CD4-positive, alpha-beta T cell treated with Interleukin-4 for 4 hours (primary cell): ENCODE measurements around the gene RBM19.

Experiments used
- DNase-seq: peaks from one replicate; pipeline ENCODE4 v3.0.0-alpha.2; 2020

The RBM19 gene

GRCh38 chr12:113899042-113899560, 67.0 kb downstream of the RBM19 start:
- no peak for DNase-seq

- no peak for DNase-seq
These were observed 67.7 kb downstream of the RBM19 start for GRCh38 chr12:113898466-113898865.

- no peak for DNase-seq
These were observed 68.7 kb downstream of the RBM19 start for GRCh38 chr12:113897406-113897805.

GRCh38 chr12:113896841-113897240, 69.3 kb downstream of the RBM19 start:
- no peak for DNase-seq

- no peak for DNase-seq
These were observed 69.9 kb downstream of the RBM19 start for GRCh38 chr12:113896194-113896593.

- DNase-seq, result no peak
These were observed 70.9 kb downstream of the RBM19 start for GRCh38 chr12:113895176-113895575.

GRCh38 chr12:113894697-113895096, 71.4 kb downstream of the RBM19 start:
- no peak for DNase-seq

GRCh38 chr12:113893221-113893620, 72.9 kb downstream of the RBM19 start:
- no peak for DNase-seq

GRCh38 chr12:113892556-113892955, 73.6 kb downstream of the RBM19 start:
- DNase-seq, result no peak

GRCh38 chr12:113891739-113892520, 74.2 kb downstream of the RBM19 start:
- no peak for DNase-seq

- DNase-seq, result no peak
These were observed 74.9 kb downstream of the RBM19 start for GRCh38 chr12:113891167-113891692.

- DNase-seq, result no peak
These were observed 76.1 kb downstream of the RBM19 start for GRCh38 chr12:113889891-113890581.

- no peak for DNase-seq
These were observed 77.0 kb downstream of the RBM19 start for GRCh38 chr12:113889076-113889475.

- DNase-seq, result no peak
These were observed 77.7 kb downstream of the RBM19 start for GRCh38 chr12:113888435-113888834.

- DNase-seq, result no peak
These were observed 78.2 kb downstream of the RBM19 start for GRCh38 chr12:113887906-113888305.

- no peak for DNase-seq
These were observed 79.4 kb downstream of the RBM19 start for GRCh38 chr12:113886721-113887120.

GRCh38 chr12:113884392-113884791, 81.7 kb downstream of the RBM19 start:
- DNase-seq, result no peak

GRCh38 chr12:113882690-113883089, 83.4 kb downstream of the RBM19 start:
- no peak for DNase-seq

- DNase-seq, result no peak
These were observed 84.8 kb downstream of the RBM19 start for GRCh38 chr12:113880988-113881962.

- DNase-seq, result no peak
These were observed 85.8 kb downstream of the RBM19 start for GRCh38 chr12:113880326-113880725.

- DNase-seq, result no peak
These were observed 86.5 kb downstream of the RBM19 start for GRCh38 chr12:113879658-113880057.

- DNase-seq, result no peak
These were observed 88.5 kb downstream of the RBM19 start for GRCh38 chr12:113877607-113878006.

- DNase-seq, result no peak
These were observed 90.0 kb downstream of the RBM19 start for GRCh38 chr12:113876160-113876559.
